PC-3 (cell line): ENCODE results near the gene CASP10. TPM values are rescaled to one million over a fixed set of nuclear protein-coding genes. Genes with fewer than 3 reads are reported as not detected.
"Not testable (repeated sequence)": the region's sequence is repeated elsewhere in the genome, so short reads cannot be mapped to it uniquely, and the experiment has no call there.

Source experiments
- ATAC-seq: fragments of 200-7000 bp; cut with Tn5 transposase; 2 replicates; pipeline ENCODE4 v1.9.1; 2020; ENCODE audit warnings: mild to moderate bottlenecking, moderate library complexity
- BruUV-seq: library from RNA; stranded (reverse); fragments of 400-500 nt; replicated peaks from 2 replicates; lab custom pipeline; 2021; lab: Mats Ljungman, UMichigan
- CTCF ChIA-PET: fragments of 300-600 bp; sonication (Branson Sonifier 250); formaldehyde crosslinking; loops from one replicate; lab custom pipeline; 2022; ENCODE audit warnings: antibody characterized with exemption; lab: Charles Lee
- POLR2A ChIA-PET: fragments of 300-600 bp; sonication (Branson Sonifier 250); formaldehyde crosslinking; loops from one replicate; lab custom pipeline; 2022; ENCODE audit warnings: antibody characterized with exemption; ENCODE audit not compliant: unreplicated experiment; lab: Charles Lee
- DNase-seq: peaks from one replicate; pipeline ENCODE4 v3.0.0-alpha.2; 2015
- H2AFZ ChIP-seq: fragments of 300-600 bp; sonication (generic); 2 replicates; pipeline ENCODE4 v1.6.0; 2016; ENCODE audit warnings: antibody characterized with exemption, low read length
- H3F3A ChIP-seq: fragments of 300-600 bp; sonication (generic); one replicate; pipeline ENCODE4 v1.6.0; 2017; ENCODE audit warnings: antibody characterized with exemption, low read length, control low read depth, mild to moderate bottlenecking; ENCODE audit not compliant: unreplicated experiment
- H3K27ac ChIP-seq: fragments of 300-600 bp; sonication (generic); 2 replicates; pipeline ENCODE4 v1.5.1; 2016; ENCODE audit warnings: mild to moderate bottlenecking, low read length
- H3K27me3 ChIP-seq: fragments of 300-600 bp; sonication (generic); 2 replicates; pipeline ENCODE4 v1.6.1; 2016; ENCODE audit warnings: low read length, mixed read lengths
- H3K36me3 ChIP-seq: fragments of 300-600 bp; sonication (generic); 2 replicates; pipeline ENCODE4 v1.6.1; 2016; ENCODE audit warnings: low read depth, mixed run types, low read length, mixed read lengths
- H3K4me1 ChIP-seq: fragments of 300-600 bp; sonication (generic); 2 replicates; pipeline ENCODE4 v1.5.1; 2016; ENCODE audit warnings: low read length; ENCODE audit not compliant: insufficient read depth
- H3K4me2 ChIP-seq: fragments of 300-600 bp; sonication (generic); 2 replicates; pipeline ENCODE4 v1.6.0; 2016; ENCODE audit warnings: low read length
- H3K4me3 ChIP-seq: fragments of 300-600 bp; sonication (generic); 2 replicates; pipeline ENCODE4 v1.5.1; 2016; ENCODE audit warnings: mild to moderate bottlenecking, low read length, mixed read lengths
- H3K79me2 ChIP-seq: fragments of 300-600 bp; sonication (generic); 2 replicates; pipeline ENCODE4 v1.6.1; 2017; ENCODE audit warnings: low read length, mixed read lengths
- H3K9ac ChIP-seq: fragments of 300-600 bp; sonication (generic); 2 replicates; pipeline ENCODE4 v1.6.0; 2016; ENCODE audit warnings: mild to moderate bottlenecking, low read length
- H3K9me2 ChIP-seq: fragments of 300-600 bp; sonication (generic); replicated peaks from 2 replicates; pipeline ENCODE4 v1.6.1; 2016; ENCODE audit warnings: mixed run types, low read length, mixed read lengths
- H3K9me3 ChIP-seq: fragments of 300-600 bp; sonication (generic); 2 replicates; pipeline ENCODE4 v1.6.1; 2016; ENCODE audit warnings: low read length, mixed read lengths
- H4K20me1 ChIP-seq: fragments of 300-600 bp; sonication (generic); 2 replicates; pipeline ENCODE4 v1.6.1; 2016; ENCODE audit warnings: low read length, mixed read lengths
- CTCF ChIP-seq: fragments of 300-600 bp; sonication (generic); conservative IDR thresholded peaks from 2 replicates; pipeline ENCODE4 v1.5.1; 2017; ENCODE audit warnings: antibody characterized with exemption, low read depth, mild to moderate bottlenecking, low read length
- EZH2 ChIP-seq: fragments of 300-600 bp; sonication (generic); IDR thresholded peaks from one replicate; pipeline ENCODE4 v1.6.1; 2017; ENCODE audit warnings: antibody characterized with exemption, mild to moderate bottlenecking, low read length; ENCODE audit not compliant: unreplicated experiment
- EZH2phosphoT487 ChIP-seq: fragments of 300-600 bp; sonication (generic); IDR thresholded peaks from 2 replicates; pipeline ENCODE4 v1.6.1; 2018; ENCODE audit warnings: mild to moderate bottlenecking, antibody characterized with exemption, low read length, borderline replicate concordance
- intact Hi-C: fragments of 100-400 bp; cut with micrococcal nuclease; formaldehyde crosslinking; loops from 2 replicates; pipeline ENCODE4 v1.9.0; 2023
- total RNA-seq: library from RNA; depleted of rRNA; stranded (reverse); fragments of >200 nt; gene quantifications from 2 replicates; pipeline ENCODE4 v1.2.3, GENCODE V29; 2014

The CASP10 gene
- total RNA-seq, 1 experiment from 2014 or later = 4.2 TPM

- Histone ChIP-seq H3K4me3 (no peak overlapping the region), H3K36me3 (peaks cover 6% of the 10 kb centered on the region; the same call in 1 of the 2 replicates), H3K27me3 (no peaks in the 10 kb centered on the region), H4K20me1 (peaks cover 14% of the 10 kb centered on the region; the same call in 1 of the 2 replicates), H3K27ac (no peak overlapping the region), H2AFZ (no peak overlapping the region), H3K4me2 (no peak overlapping the region), H3K9ac (no peak overlapping the region), H3K4me1 (peaks cover 15% of the 10 kb centered on the region), H3K9me3 (no peaks in the 10 kb centered on the region), H3K9me2 (no peaks in the 10 kb centered on the region), H3K79me2 (peaks cover 44% of the 10 kb centered on the region), H3F3A (no peaks in the 10 kb centered on the region)
- DNase-seq (no peak), ATAC-seq (no peak)
- CTCF ChIA-PET = interaction anchor here (0.7 to 1.0 kb wide), 2 partner anchors 126 to 382 kb away, joined by 5 read pairs; no protein-coding TSS in a partner anchor
- BruUV-seq = no TSS peak
- POLR2A ChIA-PET = no interaction called here
- no peak for TF ChIP-seq EZH2phosphoT487
- TF ChIP-seq EZH2 = no peak
- no peak for TF ChIP-seq CTCF
- intact Hi-C loops = loop anchor here (10.0 kb wide), 1 partner anchor 407 kb away; the partner anchor contains the start of gene TMEM237
These were observed 54.7 kb downstream of the CASP10 start for GRCh38 chr2:201237486-201238123.

GRCh38 chr2:201239167-201239935, 56.4 kb downstream of the CASP10 start:
- H3K27me3 ChIP-seq, H3K4me2 ChIP-seq, H3K36me3 ChIP-seq, ATAC-seq, H3K27ac ChIP-seq, CTCF ChIA-PET, H3F3A ChIP-seq, POLR2A ChIA-PET, H2AFZ ChIP-seq, H3K9me2 ChIP-seq, BruUV-seq, H3K9ac ChIP-seq, H3K4me3 ChIP-seq, DNase-seq, H3K9me3 ChIP-seq: not testable (repeated sequence)
- intact Hi-C loops = loop anchor here (10.0 kb wide), 1 partner anchor 405 kb away; the partner anchor contains the start of gene TMEM237
- peaks cover 10% of the 10 kb centered on the region; the same call in 1 of the 2 replicates for H3K4me1 ChIP-seq
- H4K20me1 ChIP-seq = peaks cover 14% of the 10 kb centered on the region; the same call in 1 of the 2 replicates
- peaks cover 34% of the 10 kb centered on the region for H3K79me2 ChIP-seq

- no TSS peak for BruUV-seq
- Histone ChIP-seq H3K9ac (no peak overlapping the region), H3K4me2 (no peak overlapping the region), H3K9me2 (no peaks in the 10 kb centered on the region), H3K4me3 (no peak overlapping the region), H3K36me3 (peaks cover 6% of the 10 kb centered on the region; the same call in 1 of the 2 replicates), H3F3A (no peaks in the 10 kb centered on the region), H2AFZ (no peak overlapping the region), H3K27ac (no peak overlapping the region), H3K27me3 (no peaks in the 10 kb centered on the region), H4K20me1 (no peaks in the 10 kb centered on the region), H3K9me3 (no peaks in the 10 kb centered on the region), H3K79me2 (peaks cover 4% of the 10 kb centered on the region; the same call in 1 of the 2 replicates), H3K4me1 (no peaks in the 10 kb centered on the region)
- DNase-seq = no peak
- intact Hi-C loops = no loop called here
- TF ChIP-seq CTCF (no peak), EZH2phosphoT487 (no peak), EZH2 (no peak)
- ATAC-seq = no peak
- POLR2A ChIA-PET = no interaction called here
- CTCF ChIA-PET = no interaction called here
These were observed 59.8 kb downstream of the CASP10 start for GRCh38 chr2:201242571-201243277.
